Testis (tissue), 3 donors: ENCODE results near the gene SH2D3A. TPM values are rescaled to one million over a fixed set of nuclear protein-coding genes. Genes with fewer than 3 reads are reported as not detected.
"Not testable (repeated sequence)": the region's sequence is repeated elsewhere in the genome, so short reads cannot be mapped to it uniquely, and the experiment has no call there.

Source experiments
- DNase-seq: peaks from one replicate; pipeline ENCODE4 v3.0.0-alpha.2; 2019
- H3K27ac ChIP-seq, 2 donors: fragments of 200-600 bp; sonication (generic); one replicate each; pipeline ENCODE4 v1.5.1; 2019
- H3K27me3 ChIP-seq: fragments of 200-600 bp; sonication (generic); one replicate; pipeline ENCODE4 v1.5.1; 2019
- H3K36me3 ChIP-seq: fragments of 200-600 bp; sonication (generic); one replicate; pipeline ENCODE4 v1.5.1; 2017; ENCODE audit warnings: low read depth; ENCODE audit errors: missing control alignments
- H3K4me1 ChIP-seq: fragments of 200-600 bp; sonication (generic); one replicate; pipeline ENCODE4 v1.5.1; 2019
- H3K4me3 ChIP-seq, 2 donors: fragments of 200-600 bp; sonication (generic); one replicate each; pipeline ENCODE4 v1.5.1; 2017 to 2019
- H3K9me3 ChIP-seq: fragments of 200-600 bp; sonication (generic); one replicate; pipeline ENCODE4 v1.5.1; 2017
- POLR2A ChIP-seq: fragments of 450-650 bp; IDR thresholded peaks from one replicate; pipeline ENCODE4 v1.6.1; 2017; ENCODE audit warnings: antibody characterized with exemption, mild to moderate bottlenecking, moderate library complexity
- WGBS, 2 donors: methylation state at CpG; one replicate each; pipeline ENCODE4 v1.1.5; 2018; 5-methylcytosine and 5-hydroxymethylcytosine counted together
- intact Hi-C: fragments of 100-400 bp; cut with DNase I; formaldehyde crosslinking; loops from one replicate; pipeline ENCODE4 v1.15.1; 2023; ENCODE audit warnings: low total_unique reads
- polyA plus RNA-seq: library from polyadenylated mRNA; stranded (reverse); fragments of 350-450 nt; fragmentation: Illumina TruSeq; extraction: RNeasy Lipid Tissue Mini Kit (QIAGEN cat#74804); gene quantifications from one replicate; pipeline ENCODE4 v1.2.3, GENCODE V29; 2014; ENCODE audit warnings: low read depth, low replicate concordance; ENCODE audit not compliant: insufficient read depth
- total RNA-seq, 2 donors: library from RNA; depleted of rRNA; stranded (reverse); fragments of >200 nt; gene quantifications; one replicate each; pipeline ENCODE4 v1.2.3, GENCODE V29; 2016
- TF ChIP-seq, protein P1 (sequence below), 3 experiments: fragments of 450-650 bp in 2 of 3; fragments of 200-600 bp in 1 of 3; sonication (generic) in 1 of 3; IDR thresholded peaks; one replicate each; pipeline ENCODE4 v1.5.1; 2016 to 2019; ENCODE audit warnings: antibody characterized with exemption in 3 of 3, mild to moderate bottlenecking in 2 of 3, moderate library complexity in 1 of 3

The SH2D3A gene
- total and polyA plus RNA-seq, 3 donors from 2014 or later, result 7.4 to 12.8 (median 7.5) TPM

DNA sequence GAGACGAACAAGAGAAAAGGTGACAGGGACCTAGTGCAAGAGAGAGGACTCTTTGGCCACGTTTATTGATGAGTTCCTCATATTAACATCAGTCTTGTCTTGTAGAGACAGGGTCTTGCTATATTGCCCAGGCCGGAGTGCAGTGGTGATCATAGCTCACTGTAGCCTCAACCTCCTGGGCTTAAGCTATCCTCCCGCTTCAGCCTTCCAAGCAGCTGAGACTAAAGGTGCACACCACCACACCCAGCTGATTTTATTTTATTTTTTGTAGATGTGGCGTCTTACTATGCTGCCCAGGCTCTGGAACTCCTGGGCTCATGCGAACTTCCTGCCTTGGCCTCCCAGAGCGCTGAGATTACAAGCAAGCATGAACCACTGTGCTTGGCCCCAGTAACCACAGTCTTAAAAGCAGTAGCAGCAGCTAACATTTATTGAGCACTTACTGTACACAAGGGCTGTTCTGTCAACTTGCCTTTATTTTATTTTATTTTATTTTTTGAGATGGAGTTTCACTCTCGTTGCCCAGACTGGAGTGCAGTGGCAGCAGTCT is 1.1 kb upstream of the SH2D3A start:
- Histone ChIP-seq H3K36me3 (no peaks in the 10 kb centered on the region), H3K9me3 (no peaks in the 10 kb centered on the region), H3K4me1 (no peaks in the 10 kb centered on the region), H3K27me3 (no peaks in the 10 kb centered on the region), H3K4me3 (no peak overlapping the region), H3K27ac (no peak overlapping the region)
- 64 to 65% methylated on average over 8 of the region's 8 CpGs for WGBS, 2 donors
- DNase-seq, result no peak
- intact Hi-C loops, result no loop called here
- TF ChIP-seq, protein P1, sequence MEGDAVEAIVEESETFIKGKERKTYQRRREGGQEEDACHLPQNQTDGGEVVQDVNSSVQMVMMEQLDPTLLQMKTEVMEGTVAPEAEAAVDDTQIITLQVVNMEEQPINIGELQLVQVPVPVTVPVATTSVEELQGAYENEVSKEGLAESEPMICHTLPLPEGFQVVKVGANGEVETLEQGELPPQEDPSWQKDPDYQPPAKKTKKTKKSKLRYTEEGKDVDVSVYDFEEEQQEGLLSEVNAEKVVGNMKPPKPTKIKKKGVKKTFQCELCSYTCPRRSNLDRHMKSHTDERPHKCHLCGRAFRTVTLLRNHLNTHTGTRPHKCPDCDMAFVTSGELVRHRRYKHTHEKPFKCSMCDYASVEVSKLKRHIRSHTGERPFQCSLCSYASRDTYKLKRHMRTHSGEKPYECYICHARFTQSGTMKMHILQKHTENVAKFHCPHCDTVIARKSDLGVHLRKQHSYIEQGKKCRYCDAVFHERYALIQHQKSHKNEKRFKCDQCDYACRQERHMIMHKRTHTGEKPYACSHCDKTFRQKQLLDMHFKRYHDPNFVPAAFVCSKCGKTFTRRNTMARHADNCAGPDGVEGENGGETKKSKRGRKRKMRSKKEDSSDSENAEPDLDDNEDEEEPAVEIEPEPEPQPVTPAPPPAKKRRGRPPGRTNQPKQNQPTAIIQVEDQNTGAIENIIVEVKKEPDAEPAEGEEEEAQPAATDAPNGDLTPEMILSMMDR (IDR thresholded peaks at IDR 0.05), result no peak
- no peak for TF ChIP-seq POLR2A

DNA sequence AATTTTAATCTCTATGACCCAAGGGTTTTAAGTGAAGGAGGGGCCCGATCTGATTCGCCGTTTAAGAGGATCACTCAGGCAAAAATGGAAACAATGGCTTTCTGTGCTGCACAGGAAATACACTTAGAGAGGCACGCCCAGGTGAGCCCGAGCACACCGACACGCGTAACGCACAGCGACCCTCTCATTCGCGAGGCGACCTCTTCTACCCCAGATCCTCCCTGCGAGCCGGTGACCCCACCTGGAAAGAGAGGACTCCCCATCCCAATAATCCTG is 216 bp downstream of the SH2D3A start:
- intact Hi-C loops, result no loop called here
- H3K9me3 ChIP-seq, result no peaks in the 10 kb centered on the region
- no peaks in the 10 kb centered on the region for H3K4me1 ChIP-seq
- H3K27me3 ChIP-seq, result no peaks in the 10 kb centered on the region
- H3K27ac ChIP-seq, result no peak overlapping the region
- no peak for DNase-seq
- 0 to 3% methylated on average over 15 of the region's 15 CpGs for WGBS, 2 donors
- H3K4me3 ChIP-seq, result peak overlapping the region; percentile 24 to 42
- H3K36me3 ChIP-seq, result no peaks in the 10 kb centered on the region
- TF ChIP-seq, protein P1 (IDR thresholded peaks at IDR 0.05), result no peak
- no peak for TF ChIP-seq POLR2A

DNA sequence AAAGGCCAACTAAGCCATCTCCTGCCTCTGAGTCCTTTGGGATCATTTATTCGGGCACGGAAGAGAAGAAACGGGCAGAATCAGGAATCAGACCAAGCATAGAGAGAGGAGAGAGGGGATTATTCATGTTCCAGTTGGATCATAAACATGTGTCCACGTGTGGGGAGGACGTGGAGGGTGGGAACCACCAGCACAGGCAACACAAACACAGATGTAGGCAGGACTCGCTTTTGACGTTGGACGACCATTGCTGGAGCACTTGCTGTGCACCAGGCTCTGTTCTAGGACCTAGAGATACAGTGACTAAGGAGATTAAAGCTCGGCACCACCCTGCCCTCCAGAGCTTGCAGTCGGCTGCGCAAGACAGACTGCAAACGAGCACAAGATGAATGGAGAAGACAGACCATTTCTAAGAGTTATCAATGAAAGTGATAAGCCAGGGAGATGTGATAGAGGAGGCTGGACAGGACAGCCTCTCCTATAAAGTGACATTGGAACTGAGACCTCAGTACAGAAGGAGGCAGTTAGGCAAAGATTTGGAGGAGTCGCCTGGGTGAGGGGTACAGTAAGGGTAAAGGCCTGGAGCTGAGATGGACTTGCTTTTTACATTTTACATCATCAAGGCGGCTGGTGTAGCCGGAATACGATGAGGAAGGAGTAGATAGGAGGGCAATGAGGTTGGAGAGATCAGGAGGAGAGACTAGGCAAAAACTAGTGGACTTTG is 716 bp downstream of the SH2D3A start:
- Histone ChIP-seq H3K9me3 (no peaks in the 10 kb centered on the region), H3K27me3 (no peaks in the 10 kb centered on the region), H3K27ac (no peak overlapping the region), H3K36me3 (no peaks in the 10 kb centered on the region), H3K4me1 (no peaks in the 10 kb centered on the region), H3K4me3 (no peak overlapping the region)
- 18 to 28% methylated on average over 16 of the region's 16 CpGs for WGBS, 2 donors
- intact Hi-C loops, result no loop called here
- TF ChIP-seq, protein P1 (IDR thresholded peaks at IDR 0.05), result no peak
- no peak for TF ChIP-seq POLR2A
- DNase-seq, result no peak

DNA sequence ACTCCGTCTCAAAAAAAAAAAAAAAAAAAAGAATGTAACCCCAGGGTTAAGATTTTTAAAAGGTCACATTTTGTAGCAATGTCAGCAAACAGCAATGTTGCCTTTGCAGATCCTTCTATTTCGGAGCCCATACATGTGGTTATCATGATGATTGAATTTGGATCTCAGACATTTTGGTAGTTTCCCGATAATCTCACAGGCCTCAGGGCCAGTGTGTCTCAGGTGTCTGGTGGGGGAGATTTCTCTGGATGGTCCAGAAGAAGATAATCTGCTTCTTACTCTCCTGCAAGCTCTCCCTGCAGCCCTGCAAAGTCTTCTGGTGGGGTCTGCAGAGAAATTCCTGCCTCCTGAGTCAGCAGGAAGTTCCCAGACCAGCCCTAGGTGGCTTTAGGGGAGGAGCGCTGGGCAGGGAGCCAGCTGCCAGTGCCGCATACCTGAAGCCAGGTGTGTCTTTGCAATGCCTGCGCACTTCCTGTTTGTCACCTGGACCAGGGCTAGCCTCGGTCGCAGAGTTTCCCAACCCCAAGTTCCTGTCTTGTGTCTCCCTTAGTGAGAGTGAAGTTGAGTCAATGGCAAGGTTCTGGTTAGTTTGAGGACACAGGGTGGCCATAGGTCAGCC is 1.4 kb downstream of the SH2D3A start:
- H3K27me3 ChIP-seq, result no peaks in the 10 kb centered on the region
- H3K27ac ChIP-seq, result no peak overlapping the region
- TF ChIP-seq, protein P1 (IDR thresholded peaks at IDR 0.05), result no peak
- no peak for TF ChIP-seq POLR2A
- no peaks in the 10 kb centered on the region for H3K9me3 ChIP-seq
- H3K36me3 ChIP-seq, result no peaks in the 10 kb centered on the region
- no peak for DNase-seq
- no peak overlapping the region for H3K4me3 ChIP-seq
- intact Hi-C loops, result no loop called here
- WGBS, 2 donors, result 52 to 68% methylated on average over 4 to 8 of the region's 8 CpGs
- no peaks in the 10 kb centered on the region for H3K4me1 ChIP-seq

DNA sequence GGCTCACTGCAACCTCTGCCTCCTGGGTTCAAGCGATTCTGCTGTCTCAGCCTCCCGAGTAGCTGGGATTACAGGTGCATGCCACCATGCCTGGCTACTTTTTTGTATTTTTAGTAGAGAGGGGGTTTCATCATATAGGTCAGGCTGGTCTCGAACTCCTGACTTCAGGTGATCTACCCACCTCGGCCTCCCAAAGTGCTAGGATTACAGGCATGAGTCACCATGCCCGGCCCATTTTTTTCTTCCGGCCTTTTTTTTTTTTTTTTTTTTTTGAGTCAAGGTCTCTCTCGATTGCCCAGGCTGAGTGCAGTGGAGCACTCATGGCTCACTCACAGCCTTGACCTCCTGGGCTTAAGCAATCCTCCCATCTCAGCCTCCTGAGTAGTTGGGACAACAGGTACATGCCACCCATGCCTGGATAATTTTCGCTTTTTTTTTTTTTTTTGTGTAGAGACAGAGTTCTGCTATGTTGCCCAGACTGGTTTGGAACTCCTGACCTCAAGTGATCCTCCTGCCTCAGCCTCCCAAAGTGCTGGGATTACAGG is 4.9 kb downstream of the SH2D3A start:
- WGBS, 2 donors, result 86 to 87% methylated on average over 8 of the region's 8 CpGs
- H3K4me1 ChIP-seq, H3K4me3 ChIP-seq, DNase-seq, intact Hi-C loops, H3K27me3 ChIP-seq, H3K9me3 ChIP-seq, H3K36me3 ChIP-seq, H3K27ac ChIP-seq: not testable (repeated sequence)
